ENCODE data around the gene PDE9A. TPM values are rescaled to one million over a fixed set of nuclear protein-coding genes. Genes with fewer than 3 reads are reported as not detected.

The PDE9A gene
- polyA plus RNA-seq, 2 of the 4 experiments (the other 2 are of a cell fraction) = 1.3 to 3.1 TPM

- WGBS (ENCODE audit: missing lambda C conversion rate) = 88% methylated on average over 17 of the region's 24 CpGs
- FAIRE-seq (no peak), ATAC-seq (no peak), DNase-seq (ENCODE audit: low read depth in 1 of 2, low spot score in 1 of 2) (no peak)
- Histone ChIP-seq H3K9me3 (no peaks in the 10 kb centered on the region), H3K27ac (no peak overlapping the region), H3K4me3 (no peak overlapping the region), H3K4me2 (no peak overlapping the region), H3K4me1 (no peaks in the 10 kb centered on the region)
- TF ChIP-seq RARB (CRISPR knock-in tag; IDR thresholded peaks at IDR 0.05) = no peak
- POLR2A ChIA-PET = no interaction called here
- CTCF ChIA-PET = no interaction called here
Observed at GRCh38 chr21:42692688-42693087, 39.3 kb downstream of the PDE9A start.

DNA sequence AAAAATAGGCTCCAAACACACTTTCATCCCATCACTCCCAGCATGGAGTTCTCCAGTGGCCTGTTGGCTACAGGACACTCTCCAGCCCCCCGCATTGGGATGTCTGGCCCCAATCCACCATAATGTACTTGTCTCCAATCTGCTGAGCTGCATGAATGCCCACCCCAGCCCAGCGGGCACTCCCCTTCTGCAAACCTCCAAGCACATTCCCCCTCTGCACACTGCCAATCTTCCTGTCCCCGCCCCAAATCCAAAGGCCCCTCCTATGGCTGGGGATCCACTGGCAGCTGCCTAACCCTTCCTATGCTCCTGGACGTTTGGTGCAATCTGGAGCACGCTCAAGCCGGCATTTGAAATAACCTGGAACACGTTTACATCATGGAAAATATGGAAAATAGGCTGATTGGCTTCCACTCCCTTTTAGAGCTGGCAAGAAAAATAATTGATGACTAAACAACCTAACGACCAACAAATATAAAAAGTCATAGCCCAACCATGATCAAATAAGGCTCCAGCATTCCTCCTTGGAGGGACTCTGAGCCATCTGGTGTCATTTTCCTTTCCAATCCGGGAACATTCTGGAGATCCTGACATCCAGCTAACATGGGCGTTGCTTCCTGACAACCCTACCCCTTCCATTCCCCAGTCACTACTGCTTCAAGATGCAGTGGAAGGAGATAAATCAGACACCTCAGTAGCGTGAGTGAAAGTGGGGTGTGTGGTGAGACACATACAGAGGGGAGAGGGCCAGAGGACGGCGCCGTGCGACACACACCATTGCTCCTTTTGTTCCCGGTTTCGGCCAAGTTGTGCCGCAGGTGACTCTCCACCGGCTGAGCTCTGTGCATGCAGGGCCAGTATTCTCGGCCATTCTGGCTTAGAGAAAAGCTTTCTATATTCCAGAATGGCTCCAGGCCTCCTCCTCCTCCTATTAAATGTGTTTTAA is 41.6 kb downstream of the PDE9A start:
- POLR2A ChIA-PET = no interaction called here
- H3K9me3 ChIP-seq = no peaks in the 10 kb centered on the region
- no peak for FAIRE-seq
- no peak overlapping the region for H3K4me3 ChIP-seq
- no peak overlapping the region for H3K4me2 ChIP-seq
- CTCF ChIA-PET = no interaction called here
- H3K4me1 ChIP-seq = no peaks in the 10 kb centered on the region
- TF ChIP-seq MAX (IDR thresholded peaks at IDR 0.05) = no peak
- 71% methylated on average over 20 of the region's 20 CpGs for WGBS (ENCODE audit: missing lambda C conversion rate)
- DNase-seq (ENCODE audit: low read depth in 1 of 2, low spot score in 1 of 2) = no peak
- H3K27ac ChIP-seq = no peak overlapping the region
- no peak for ATAC-seq

DNA sequence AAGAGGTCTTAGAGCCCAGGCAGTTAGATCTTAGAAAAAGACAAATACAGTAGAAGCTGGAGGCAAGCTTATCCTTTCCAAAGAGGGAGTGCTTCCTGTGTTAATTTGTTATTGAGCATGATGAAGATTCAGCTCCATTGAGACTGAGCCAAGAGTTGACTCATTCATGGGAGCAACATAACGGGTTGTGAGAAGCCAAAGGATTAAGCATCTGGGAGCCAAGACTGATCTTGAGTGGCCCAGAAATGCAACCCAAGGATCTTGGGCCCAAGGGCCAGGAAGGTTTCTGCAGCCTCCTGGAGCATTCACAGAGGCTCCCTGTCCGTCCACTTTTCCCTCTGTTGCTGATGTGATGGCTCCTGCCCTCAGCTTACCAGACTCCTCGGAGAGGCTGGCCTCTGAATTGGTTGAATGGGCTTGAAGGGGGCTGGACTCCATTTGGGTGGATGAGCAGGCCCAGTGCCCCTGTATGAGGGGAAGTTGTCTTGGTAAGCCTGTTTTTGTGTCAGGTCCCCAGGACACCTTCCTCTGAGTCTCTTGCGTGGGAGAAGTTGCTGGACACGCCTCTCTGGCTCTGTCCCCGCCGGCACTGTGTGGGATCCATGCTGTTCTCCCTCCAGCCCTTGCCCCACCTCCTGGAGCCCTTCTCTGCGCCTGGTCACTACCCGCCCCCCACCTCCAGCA is 42.4 kb downstream of the PDE9A start:
- no peak for DNase-seq (ENCODE audit: low read depth in 1 of 2, low spot score in 1 of 2)
- Histone ChIP-seq H3K9me3 (no peaks in the 10 kb centered on the region), H3K4me1 (no peaks in the 10 kb centered on the region), H3K27ac (no peak overlapping the region), H3K4me2 (no peak overlapping the region), H3K4me3 (no peak overlapping the region)
- ChIA-PET CTCF (no interaction called here), POLR2A (no interaction called here)
- FAIRE-seq = no peak
- ATAC-seq = no peak
- TF ChIP-seq TP53 (CRISPR knock-in tag; IDR thresholded peaks at IDR 0.05) (no peak), CEBPB (IDR thresholded peaks at IDR 0.05) (no peak), MAX (IDR thresholded peaks at IDR 0.05) (no peak), RNF2 (IDR thresholded peaks at IDR 0.05; ENCODE audit: borderline replicate concordance, low read depth) (no peak), ELK1 (IDR thresholded peaks at IDR 0.05; ENCODE audit: low read depth, low read length) (no peak), HOXA7 (CRISPR knock-in tag; IDR thresholded peaks at IDR 0.05) (no peak), TFCP2L1 (CRISPR knock-in tag; IDR thresholded peaks at IDR 0.05) (no peak), HOXB13 (CRISPR knock-in tag; IDR thresholded peaks at IDR 0.05; ENCODE audit: low read depth) (no peak), CBX2 (IDR thresholded peaks at IDR 0.05; ENCODE audit: borderline replicate concordance, low read depth) (no peak), CHD2 (IDR thresholded peaks at IDR 0.05; ENCODE audit: low read length, partially characterized antibody) (no peak), ZFP36 (IDR thresholded peaks at IDR 0.05; ENCODE audit: borderline replicate concordance, partially characterized antibody) (no peak), MAFK (IDR thresholded peaks at IDR 0.05; ENCODE audit: partially characterized antibody) (no peak), KDM5A (IDR thresholded peaks at IDR 0.05) (no peak), NPAS2 (CRISPR knock-in tag; IDR thresholded peaks at IDR 0.05; ENCODE audit: borderline replicate concordance) (no peak), FOSB (CRISPR knock-in tag; IDR thresholded peaks at IDR 0.05) (no peak), ZC3H11A (IDR thresholded peaks at IDR 0.05) (no peak), HES2 (IDR thresholded peaks at IDR 0.05) (no peak), NFE2L2 (conservative IDR thresholded peaks at IDR 0.05; ENCODE audit: low read length) (no peak)
- TF ChIP-seq, protein P1, sequence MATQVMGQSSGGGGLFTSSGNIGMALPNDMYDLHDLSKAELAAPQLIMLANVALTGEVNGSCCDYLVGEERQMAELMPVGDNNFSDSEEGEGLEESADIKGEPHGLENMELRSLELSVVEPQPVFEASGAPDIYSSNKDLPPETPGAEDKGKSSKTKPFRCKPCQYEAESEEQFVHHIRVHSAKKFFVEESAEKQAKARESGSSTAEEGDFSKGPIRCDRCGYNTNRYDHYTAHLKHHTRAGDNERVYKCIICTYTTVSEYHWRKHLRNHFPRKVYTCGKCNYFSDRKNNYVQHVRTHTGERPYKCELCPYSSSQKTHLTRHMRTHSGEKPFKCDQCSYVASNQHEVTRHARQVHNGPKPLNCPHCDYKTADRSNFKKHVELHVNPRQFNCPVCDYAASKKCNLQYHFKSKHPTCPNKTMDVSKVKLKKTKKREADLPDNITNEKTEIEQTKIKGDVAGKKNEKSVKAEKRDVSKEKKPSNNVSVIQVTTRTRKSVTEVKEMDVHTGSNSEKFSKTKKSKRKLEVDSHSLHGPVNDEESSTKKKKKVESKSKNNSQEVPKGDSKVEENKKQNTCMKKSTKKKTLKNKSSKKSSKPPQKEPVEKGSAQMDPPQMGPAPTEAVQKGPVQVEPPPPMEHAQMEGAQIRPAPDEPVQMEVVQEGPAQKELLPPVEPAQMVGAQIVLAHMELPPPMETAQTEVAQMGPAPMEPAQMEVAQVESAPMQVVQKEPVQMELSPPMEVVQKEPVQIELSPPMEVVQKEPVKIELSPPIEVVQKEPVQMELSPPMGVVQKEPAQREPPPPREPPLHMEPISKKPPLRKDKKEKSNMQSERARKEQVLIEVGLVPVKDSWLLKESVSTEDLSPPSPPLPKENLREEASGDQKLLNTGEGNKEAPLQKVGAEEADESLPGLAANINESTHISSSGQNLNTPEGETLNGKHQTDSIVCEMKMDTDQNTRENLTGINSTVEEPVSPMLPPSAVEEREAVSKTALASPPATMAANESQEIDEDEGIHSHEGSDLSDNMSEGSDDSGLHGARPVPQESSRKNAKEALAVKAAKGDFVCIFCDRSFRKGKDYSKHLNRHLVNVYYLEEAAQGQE (IDR thresholded peaks at IDR 0.05) = no peak
- TF ChIP-seq, protein P2, sequence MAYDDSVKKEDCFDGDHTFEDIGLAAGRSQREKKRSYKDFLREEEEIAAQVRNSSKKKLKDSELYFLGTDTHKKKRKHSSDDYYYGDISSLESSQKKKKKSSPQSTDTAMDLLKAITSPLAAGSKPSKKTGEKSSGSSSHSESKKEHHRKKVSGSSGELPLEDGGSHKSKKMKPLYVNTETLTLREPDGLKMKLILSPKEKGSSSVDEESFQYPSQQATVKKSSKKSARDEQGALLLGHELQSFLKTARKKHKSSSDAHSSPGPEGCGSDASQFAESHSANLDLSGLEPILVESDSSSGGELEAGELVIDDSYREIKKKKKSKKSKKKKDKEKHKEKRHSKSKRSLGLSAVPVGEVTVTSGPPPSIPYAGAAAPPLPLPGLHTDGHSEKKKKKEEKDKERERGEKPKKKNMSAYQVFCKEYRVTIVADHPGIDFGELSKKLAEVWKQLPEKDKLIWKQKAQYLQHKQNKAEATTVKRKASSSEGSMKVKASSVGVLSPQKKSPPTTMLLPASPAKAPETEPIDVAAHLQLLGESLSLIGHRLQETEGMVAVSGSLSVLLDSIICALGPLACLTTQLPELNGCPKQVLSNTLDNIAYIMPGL (CRISPR knock-in tag; IDR thresholded peaks at IDR 0.05; ENCODE audit: borderline replicate concordance) = no peak
- 63% methylated on average over 5 of the region's 9 CpGs for WGBS (ENCODE audit: missing lambda C conversion rate)

Data from A549 (cell line).